ENCODE measurements around the gene PAGE2B.
"Not testable (repeated sequence)": the region's sequence is repeated elsewhere in the genome, so short reads cannot be mapped to it uniquely, and the experiment has no call there.

The PAGE2B gene

GRCh38 chrX:55074851-55075467 is at the start of gene PAGE2B:
TSS of gene PAGE2B (plus strand) at chrX:55075030. CDS start at chrX:55076042, 1,012 bp downstream.
- DNase-seq (ENCODE audit: low read depth), result no peak

GRCh38 chrX:55026143-55026542 is 48.7 kb upstream of the PAGE2B start:
- DNase-seq (ENCODE audit: low read depth), result peak; percentile 24

- DNase-seq (ENCODE audit: low read depth), result no peak
Observed at GRCh38 chrX:55026840-55027239, 48.0 kb upstream of the PAGE2B start.

GRCh38 chrX:55028040-55028439 is 46.8 kb upstream of the PAGE2B start:
- DNase-seq (ENCODE audit: low read depth), result no peak

GRCh38 chrX:55028611-55029010 is 46.2 kb upstream of the PAGE2B start:
- no peak for DNase-seq (ENCODE audit: low read depth)

- DNase-seq (ENCODE audit: low read depth), result no peak
Observed at GRCh38 chrX:55029291-55029690, 45.5 kb upstream of the PAGE2B start.

GRCh38 chrX:55030271-55031205 is 44.3 kb upstream of the PAGE2B start, which contains the start of gene ALAS2:
TSS of gene ALAS2 (minus strand) at chrX:55030977. CDS start at chrX:55026000, 4,977 bp downstream.
- no peak for DNase-seq (ENCODE audit: low read depth)

GRCh38 chrX:55033429-55033828 is 41.4 kb upstream of the PAGE2B start:
- no peak for DNase-seq (ENCODE audit: low read depth)

GRCh38 chrX:55039471-55039870 is 35.4 kb upstream of the PAGE2B start:
- DNase-seq (ENCODE audit: low read depth), result peak; percentile 72

GRCh38 chrX:55041514-55041913 is 33.3 kb upstream of the PAGE2B start:
- DNase-seq (ENCODE audit: low read depth), result no peak

GRCh38 chrX:55050599-55050998 is 24.2 kb upstream of the PAGE2B start:
- not testable (repeated sequence) for DNase-seq (ENCODE audit: low read depth)

- DNase-seq (ENCODE audit: low read depth), result peak; percentile 29
Observed at GRCh38 chrX:55056820-55057674, 17.8 kb upstream of the PAGE2B start.

GRCh38 chrX:55057675-55058249 is 17.1 kb upstream of the PAGE2B start:
- peak; percentile 35 for DNase-seq (ENCODE audit: low read depth)

GRCh38 chrX:55067180-55067579 is 7.7 kb upstream of the PAGE2B start:
- not testable (repeated sequence) for DNase-seq (ENCODE audit: low read depth)

GRCh38 chrX:55072286-55072685 is 2.5 kb upstream of the PAGE2B start:
- DNase-seq (ENCODE audit: low read depth), result no peak

- DNase-seq (ENCODE audit: low read depth), result no peak
Observed at GRCh38 chrX:55088795-55089489, 14.1 kb downstream of the PAGE2B start, which contains the start of gene PAGE2. TSS of gene PAGE2 (plus strand) at chrX:55089018. CDS start at chrX:55090021, 1,003 bp downstream.

- no peak for DNase-seq (ENCODE audit: low read depth)
Observed at GRCh38 chrX:55098691-55099090, 23.9 kb downstream of the PAGE2B start.

- no peak for DNase-seq (ENCODE audit: low read depth)
Observed at GRCh38 chrX:55099162-55099561, 24.3 kb downstream of the PAGE2B start.

GRCh38 chrX:55102754-55103153 is 27.9 kb downstream of the PAGE2B start:
- no peak for DNase-seq (ENCODE audit: low read depth)

- no peak for DNase-seq (ENCODE audit: low read depth)
Observed at GRCh38 chrX:55107262-55107661, 32.4 kb downstream of the PAGE2B start.

GRCh38 chrX:55107911-55108310 is 33.1 kb downstream of the PAGE2B start:
- DNase-seq (ENCODE audit: low read depth), result no peak
